Prostate gland (tissue), 2 donors: ENCODE results near the gene MLN.

Experiments used
- POLR2A ChIP-seq: fragments of 450-650 bp; IDR thresholded peaks from one replicate; pipeline ENCODE4 v1.6.1; 2016; ENCODE audit warnings: antibody characterized with exemption, mild to moderate bottlenecking
- TF ChIP-seq, protein P1 (sequence below), 4 experiments: fragments of 200-600 bp in 2 of 4; fragments of 450-650 bp in 2 of 4; sonication (generic) in 2 of 4; IDR thresholded peaks; 1 replicate in 3 of 4; 2 replicates in 1 of 4; pipeline ENCODE4 v1.5.1; 2016 to 2019; ENCODE audit warnings: antibody characterized with exemption in 4 of 4, mild to moderate bottlenecking in 2 of 4, moderate library complexity in 2 of 4

DNA sequence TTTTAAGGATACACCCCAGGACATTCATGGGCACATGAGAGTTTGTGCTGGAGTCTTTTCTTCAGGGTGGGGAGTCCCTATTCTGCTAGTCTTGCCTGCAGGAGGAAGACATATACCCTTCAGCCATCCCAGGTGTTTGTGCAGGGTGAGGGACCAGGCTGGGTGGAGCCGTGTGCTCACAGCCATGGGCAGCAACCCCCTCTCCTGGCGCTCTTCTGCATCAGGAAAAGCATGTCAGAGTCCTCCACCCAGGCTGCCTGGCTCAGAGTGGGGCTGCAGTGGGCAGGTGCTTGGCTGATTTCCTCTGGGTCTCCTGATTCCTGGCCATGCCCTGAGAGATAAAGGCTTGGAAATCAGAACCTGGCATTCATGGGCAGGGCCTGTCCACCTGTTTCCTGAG, 22.7 kb upstream of the MLN start:
- TF ChIP-seq, protein P1, sequence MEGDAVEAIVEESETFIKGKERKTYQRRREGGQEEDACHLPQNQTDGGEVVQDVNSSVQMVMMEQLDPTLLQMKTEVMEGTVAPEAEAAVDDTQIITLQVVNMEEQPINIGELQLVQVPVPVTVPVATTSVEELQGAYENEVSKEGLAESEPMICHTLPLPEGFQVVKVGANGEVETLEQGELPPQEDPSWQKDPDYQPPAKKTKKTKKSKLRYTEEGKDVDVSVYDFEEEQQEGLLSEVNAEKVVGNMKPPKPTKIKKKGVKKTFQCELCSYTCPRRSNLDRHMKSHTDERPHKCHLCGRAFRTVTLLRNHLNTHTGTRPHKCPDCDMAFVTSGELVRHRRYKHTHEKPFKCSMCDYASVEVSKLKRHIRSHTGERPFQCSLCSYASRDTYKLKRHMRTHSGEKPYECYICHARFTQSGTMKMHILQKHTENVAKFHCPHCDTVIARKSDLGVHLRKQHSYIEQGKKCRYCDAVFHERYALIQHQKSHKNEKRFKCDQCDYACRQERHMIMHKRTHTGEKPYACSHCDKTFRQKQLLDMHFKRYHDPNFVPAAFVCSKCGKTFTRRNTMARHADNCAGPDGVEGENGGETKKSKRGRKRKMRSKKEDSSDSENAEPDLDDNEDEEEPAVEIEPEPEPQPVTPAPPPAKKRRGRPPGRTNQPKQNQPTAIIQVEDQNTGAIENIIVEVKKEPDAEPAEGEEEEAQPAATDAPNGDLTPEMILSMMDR (IDR thresholded peaks at IDR 0.05): no peak
- TF ChIP-seq POLR2A: no peak
